Measurements from ENCODE around the gene NR4A1. TPM values are rescaled to one million over a fixed set of nuclear protein-coding genes. Genes with fewer than 3 reads are reported as not detected.

The NR4A1 gene
- polyA plus RNA-seq, 1 donor from 2014 or later = 3.4 TPM

DNA sequence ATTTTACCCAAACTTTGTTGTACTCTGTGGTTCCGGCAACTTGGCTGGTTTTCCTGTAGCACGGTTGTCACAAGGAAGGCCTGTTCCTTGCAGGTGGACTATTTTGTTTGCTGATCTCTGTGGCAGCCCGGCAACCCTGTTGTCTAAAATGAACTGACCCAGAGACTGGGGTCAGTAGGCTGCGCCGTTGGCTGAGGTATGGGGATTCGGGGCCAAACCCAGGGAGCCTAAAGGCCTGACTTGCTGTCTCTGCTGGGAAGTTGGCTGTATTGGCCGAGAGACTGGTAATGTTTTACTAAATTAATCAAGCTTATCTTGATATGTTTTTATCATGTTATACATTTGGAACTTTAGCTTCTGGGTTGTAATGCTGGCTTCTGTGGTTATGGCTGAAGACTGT lies 42.1 kb downstream of the NR4A1 start:
- Histone ChIP-seq H3K36me3 (ENCODE audit: insufficient read depth, low read length) (no peaks in the 10 kb centered on the region), H3K27ac (ENCODE audit: low read length) (no peak overlapping the region), H3F3A (ENCODE audit: insufficient read depth, low read length, poor library complexity, severe bottlenecking) (no peaks in the 10 kb centered on the region), H3K4me3 (ENCODE audit: low read length) (no peak overlapping the region), H3K4me2 (ENCODE audit: low read length) (no peak overlapping the region), H3K9me3 (ENCODE audit: low read length) (no peaks in the 10 kb centered on the region), H3K79me2 (replicated peaks; ENCODE audit: insufficient read depth, low read length) (no peaks in the 10 kb centered on the region), H2AFZ (ENCODE audit: low read depth, low read length) (no peak overlapping the region), H4K20me1 (ENCODE audit: insufficient read depth) (no peaks in the 10 kb centered on the region), H3K27me3 (ENCODE audit: insufficient read depth, low read depth, low read length) (no peaks in the 10 kb centered on the region), H3K9me2 (ENCODE audit: insufficient read depth, low read length) (no peaks in the 10 kb centered on the region), H3K9ac (ENCODE audit: low read length) (no peak overlapping the region)
- TF ChIP-seq, protein P1, sequence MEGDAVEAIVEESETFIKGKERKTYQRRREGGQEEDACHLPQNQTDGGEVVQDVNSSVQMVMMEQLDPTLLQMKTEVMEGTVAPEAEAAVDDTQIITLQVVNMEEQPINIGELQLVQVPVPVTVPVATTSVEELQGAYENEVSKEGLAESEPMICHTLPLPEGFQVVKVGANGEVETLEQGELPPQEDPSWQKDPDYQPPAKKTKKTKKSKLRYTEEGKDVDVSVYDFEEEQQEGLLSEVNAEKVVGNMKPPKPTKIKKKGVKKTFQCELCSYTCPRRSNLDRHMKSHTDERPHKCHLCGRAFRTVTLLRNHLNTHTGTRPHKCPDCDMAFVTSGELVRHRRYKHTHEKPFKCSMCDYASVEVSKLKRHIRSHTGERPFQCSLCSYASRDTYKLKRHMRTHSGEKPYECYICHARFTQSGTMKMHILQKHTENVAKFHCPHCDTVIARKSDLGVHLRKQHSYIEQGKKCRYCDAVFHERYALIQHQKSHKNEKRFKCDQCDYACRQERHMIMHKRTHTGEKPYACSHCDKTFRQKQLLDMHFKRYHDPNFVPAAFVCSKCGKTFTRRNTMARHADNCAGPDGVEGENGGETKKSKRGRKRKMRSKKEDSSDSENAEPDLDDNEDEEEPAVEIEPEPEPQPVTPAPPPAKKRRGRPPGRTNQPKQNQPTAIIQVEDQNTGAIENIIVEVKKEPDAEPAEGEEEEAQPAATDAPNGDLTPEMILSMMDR (IDR thresholded peaks at IDR 0.05; ENCODE audit: poor library complexity, severe bottlenecking) = no peak
- TF ChIP-seq SMC3 (conservative IDR thresholded peaks at IDR 0.05; ENCODE audit: poor library complexity) (no peak), TAF1 (IDR thresholded peaks at IDR 0.05; ENCODE audit: low read depth) (no peak), POLR2AphosphoS5 (IDR thresholded peaks at IDR 0.05) (no peak), RAD21 (conservative IDR thresholded peaks at IDR 0.05) (no peak), MXI1 (conservative IDR thresholded peaks at IDR 0.05; ENCODE audit: poor library complexity, severe bottlenecking) (no peak), EZH2 (IDR thresholded peaks at IDR 0.05; ENCODE audit: borderline replicate concordance, insufficient read depth, low read length, poor library complexity, severe bottlenecking) (no peak), EP300 (conservative IDR thresholded peaks at IDR 0.05; ENCODE audit: poor library complexity, severe bottlenecking) (no peak)
- TF ChIP-seq, protein P2, sequence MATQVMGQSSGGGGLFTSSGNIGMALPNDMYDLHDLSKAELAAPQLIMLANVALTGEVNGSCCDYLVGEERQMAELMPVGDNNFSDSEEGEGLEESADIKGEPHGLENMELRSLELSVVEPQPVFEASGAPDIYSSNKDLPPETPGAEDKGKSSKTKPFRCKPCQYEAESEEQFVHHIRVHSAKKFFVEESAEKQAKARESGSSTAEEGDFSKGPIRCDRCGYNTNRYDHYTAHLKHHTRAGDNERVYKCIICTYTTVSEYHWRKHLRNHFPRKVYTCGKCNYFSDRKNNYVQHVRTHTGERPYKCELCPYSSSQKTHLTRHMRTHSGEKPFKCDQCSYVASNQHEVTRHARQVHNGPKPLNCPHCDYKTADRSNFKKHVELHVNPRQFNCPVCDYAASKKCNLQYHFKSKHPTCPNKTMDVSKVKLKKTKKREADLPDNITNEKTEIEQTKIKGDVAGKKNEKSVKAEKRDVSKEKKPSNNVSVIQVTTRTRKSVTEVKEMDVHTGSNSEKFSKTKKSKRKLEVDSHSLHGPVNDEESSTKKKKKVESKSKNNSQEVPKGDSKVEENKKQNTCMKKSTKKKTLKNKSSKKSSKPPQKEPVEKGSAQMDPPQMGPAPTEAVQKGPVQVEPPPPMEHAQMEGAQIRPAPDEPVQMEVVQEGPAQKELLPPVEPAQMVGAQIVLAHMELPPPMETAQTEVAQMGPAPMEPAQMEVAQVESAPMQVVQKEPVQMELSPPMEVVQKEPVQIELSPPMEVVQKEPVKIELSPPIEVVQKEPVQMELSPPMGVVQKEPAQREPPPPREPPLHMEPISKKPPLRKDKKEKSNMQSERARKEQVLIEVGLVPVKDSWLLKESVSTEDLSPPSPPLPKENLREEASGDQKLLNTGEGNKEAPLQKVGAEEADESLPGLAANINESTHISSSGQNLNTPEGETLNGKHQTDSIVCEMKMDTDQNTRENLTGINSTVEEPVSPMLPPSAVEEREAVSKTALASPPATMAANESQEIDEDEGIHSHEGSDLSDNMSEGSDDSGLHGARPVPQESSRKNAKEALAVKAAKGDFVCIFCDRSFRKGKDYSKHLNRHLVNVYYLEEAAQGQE (IDR thresholded peaks at IDR 0.05; ENCODE audit: borderline replicate concordance) = no peak

DNA sequence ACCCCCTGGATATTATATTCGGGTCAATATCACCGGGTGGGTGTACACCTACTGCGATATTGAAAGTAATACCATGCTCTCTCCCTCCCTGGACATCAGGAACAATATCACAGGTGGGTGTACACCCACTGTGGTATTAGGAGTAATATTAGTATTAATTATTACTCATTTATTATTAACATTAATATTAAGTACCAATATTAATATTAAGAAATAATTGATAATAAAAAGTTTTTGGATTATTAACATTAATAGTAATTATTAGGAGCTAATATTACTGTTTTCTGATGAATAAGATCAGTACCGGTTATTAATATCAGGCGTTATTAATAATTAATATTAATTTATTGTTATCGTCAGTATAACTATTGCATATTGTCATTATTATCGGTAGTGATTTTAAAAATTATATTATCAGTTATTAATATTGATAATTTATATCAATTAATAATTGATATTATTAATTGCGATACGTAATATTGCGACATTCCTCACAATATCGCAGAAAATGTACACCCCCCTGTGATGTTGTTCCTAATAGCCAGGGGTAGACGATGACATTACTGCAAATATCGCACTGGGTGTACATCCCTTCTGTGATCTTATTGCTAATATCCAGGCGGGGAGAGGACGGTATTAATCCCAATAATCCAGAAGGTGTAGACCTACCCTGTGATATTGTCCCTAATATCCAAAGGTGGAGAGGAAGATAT lies 45.2 kb downstream of the NR4A1 start:
- Histone ChIP-seq H4K20me1 (ENCODE audit: insufficient read depth) (no peaks in the 10 kb centered on the region), H3K27me3 (ENCODE audit: insufficient read depth, low read depth, low read length) (no peaks in the 10 kb centered on the region), H3F3A (ENCODE audit: insufficient read depth, low read length, poor library complexity, severe bottlenecking) (no peaks in the 10 kb centered on the region), H3K36me3 (ENCODE audit: insufficient read depth, low read length) (no peaks in the 10 kb centered on the region), H3K27ac (ENCODE audit: low read length) (no peak overlapping the region), H3K4me2 (ENCODE audit: low read length) (no peak overlapping the region), H3K4me3 (ENCODE audit: low read length) (no peak overlapping the region), H3K9me2 (ENCODE audit: insufficient read depth, low read length) (no peaks in the 10 kb centered on the region), H3K9ac (ENCODE audit: low read length) (no peak overlapping the region), H3K79me2 (replicated peaks; ENCODE audit: insufficient read depth, low read length) (no peaks in the 10 kb centered on the region), H3K9me3 (ENCODE audit: low read length) (no peaks in the 10 kb centered on the region), H2AFZ (ENCODE audit: low read depth, low read length) (no peak overlapping the region)
- no peak for TF ChIP-seq MXI1 (conservative IDR thresholded peaks at IDR 0.05; ENCODE audit: poor library complexity, severe bottlenecking)
- no peak for TF ChIP-seq RAD21 (conservative IDR thresholded peaks at IDR 0.05)
- no peak for TF ChIP-seq SMC3 (conservative IDR thresholded peaks at IDR 0.05; ENCODE audit: poor library complexity)
- no peak for TF ChIP-seq POLR2AphosphoS5 (IDR thresholded peaks at IDR 0.05)
- no peak for TF ChIP-seq EP300 (conservative IDR thresholded peaks at IDR 0.05; ENCODE audit: poor library complexity, severe bottlenecking)
- TF ChIP-seq TAF1 (IDR thresholded peaks at IDR 0.05; ENCODE audit: low read depth) = no peak
- TF ChIP-seq, protein P1 (IDR thresholded peaks at IDR 0.05; ENCODE audit: poor library complexity, severe bottlenecking) = no peak
- TF ChIP-seq, protein P2 (IDR thresholded peaks at IDR 0.05; ENCODE audit: borderline replicate concordance) = no peak
- no peak for TF ChIP-seq EZH2 (IDR thresholded peaks at IDR 0.05; ENCODE audit: borderline replicate concordance, insufficient read depth, low read length, poor library complexity, severe bottlenecking)

Measured in neural cell (in vitro differentiated cells).